Measurements from ENCODE around the gene BCL7A.

GRCh38 chr12:122086641-122087285, 65.1 kb downstream of the BCL7A start:
- no peak for TF ChIP-seq CTCF (conservative IDR thresholded peaks at IDR 0.05)
- no peak for TF ChIP-seq EZH2 (IDR thresholded peaks at IDR 0.05; ENCODE audit: low read depth)

Measured in PC-9 (cell line).